IMR-90 (cell line): Measurements from ENCODE around the gene NTM. TPM values are rescaled to one million over a fixed set of nuclear protein-coding genes. Genes with fewer than 3 reads are reported as not detected.

Experiments
- ATAC-seq: fragments of 200-7000 bp; cut with Tn5 transposase; 2 replicates; pipeline ENCODE4 v1.9.1; 2020; ENCODE audit warnings: low read depth, mild to moderate bottlenecking, moderate library complexity
- BruUV-seq: library from RNA; stranded (reverse); fragments of 400-500 nt; replicated peaks from 2 replicates; lab custom pipeline; 2021; lab: Mats Ljungman, UMichigan
- CTCF ChIA-PET: fragments of 300-600 bp; formaldehyde crosslinking; extraction: SDS; loops from one replicate; lab custom pipeline; 2021; ENCODE audit warnings: antibody characterized with exemption; lab: Yijun Ruan, JAX
- POLR2A ChIA-PET: fragments of 300-600 bp; sonication (Branson Sonifier 250); formaldehyde crosslinking; loops from one replicate; lab custom pipeline; 2022; ENCODE audit warnings: antibody characterized with exemption; ENCODE audit not compliant: unreplicated experiment; lab: Charles Lee
- DNase-seq: peaks from one replicate; pipeline ENCODE4 v3.0.0; 2013
- H2AFZ ChIP-seq: replicated peaks from 2 replicates; pipeline ENCODE3; 2013; ENCODE audit warnings: low read length, mild to moderate bottlenecking; ENCODE audit not compliant: poor library complexity
- H2AK5ac ChIP-seq: 2 replicates; pipeline ENCODE4 v1.6.1; 2013; ENCODE audit warnings: low read depth, low read length, inconsistent platforms
- H2AK9ac ChIP-seq: replicated peaks from 2 replicates; pipeline ENCODE3; 2013; ENCODE audit warnings: mild to moderate bottlenecking, low read depth, low read length, moderate library complexity; ENCODE audit not compliant: poor library complexity
- H2BK120ac ChIP-seq: 2 replicates; pipeline ENCODE4 v1.6.1; 2013; ENCODE audit warnings: low read depth, low read length, inconsistent platforms
- H2BK15ac ChIP-seq: 3 replicates; pipeline ENCODE4 v1.6.1; 2013; ENCODE audit warnings: low read depth, low read length, inconsistent platforms
- H2BK20ac ChIP-seq: 2 replicates; pipeline ENCODE4 v1.6.1; 2013; ENCODE audit warnings: low read depth, mild to moderate bottlenecking, inconsistent platforms, low read length, moderate library complexity
- H2BK5ac ChIP-seq: 2 replicates; pipeline ENCODE4 v1.6.1; 2013; ENCODE audit warnings: mild to moderate bottlenecking, low read depth, low read length, inconsistent platforms; ENCODE audit not compliant: poor library complexity, severe bottlenecking
- H3K14ac ChIP-seq: replicated peaks from 2 replicates; pipeline ENCODE4 v1.6.1; 2013; ENCODE audit warnings: low read depth, low read length, inconsistent platforms
- H3K18ac ChIP-seq: 2 replicates; pipeline ENCODE4 v1.6.1; 2013; ENCODE audit warnings: low read depth, low read length, control low read depth
- H3K23ac ChIP-seq: 2 replicates; pipeline ENCODE4 v1.6.1; 2013; ENCODE audit warnings: low read depth, low read length, inconsistent platforms
- H3K27ac ChIP-seq: 2 replicates; pipeline ENCODE4 v1.5.1; 2013; ENCODE audit warnings: mild to moderate bottlenecking, control low read depth, low read length; ENCODE audit not compliant: insufficient read depth
- H3K27me3 ChIP-seq: 2 replicates; pipeline ENCODE4 v1.6.1; 2013; ENCODE audit warnings: low read length; ENCODE audit not compliant: control insufficient read depth, insufficient read depth
- H3K36me3 ChIP-seq: 2 replicates; pipeline ENCODE4 v1.6.1; 2013; ENCODE audit warnings: low read length, mixed read lengths; ENCODE audit not compliant: control insufficient read depth, insufficient read depth
- H3K4ac ChIP-seq: 2 replicates; pipeline ENCODE4 v1.6.1; 2013; ENCODE audit warnings: low read depth, low read length, inconsistent platforms
- H3K4me1 ChIP-seq: 2 replicates; pipeline ENCODE4 v1.6.1; 2013; ENCODE audit warnings: low read length, mixed read lengths; ENCODE audit not compliant: control insufficient read depth, insufficient read depth
- H3K4me2 ChIP-seq: 2 replicates; pipeline ENCODE4 v1.6.1; 2013; ENCODE audit warnings: low read depth, mild to moderate bottlenecking, control low read depth, low read length, moderate library complexity
- H3K4me3 ChIP-seq: 2 replicates; pipeline ENCODE4 v1.5.1; 2013; ENCODE audit warnings: low read depth, mild to moderate bottlenecking, control low read depth, low read length, moderate library complexity; ENCODE audit not compliant: insufficient read depth
- H3K56ac ChIP-seq: 2 replicates; pipeline ENCODE4 v1.6.1; 2013; ENCODE audit warnings: low read length, inconsistent platforms; ENCODE audit not compliant: insufficient read depth; ENCODE audit errors: extremely low read depth
- H3K79me1 ChIP-seq, 2 experiments: 2 replicates each; pipeline ENCODE4 v1.6.1; 2013; ENCODE audit warnings: low read length in 2 of 2, inconsistent platforms in 1 of 2, low read depth in 1 of 2
- H3K9ac ChIP-seq: 2 replicates; pipeline ENCODE4 v1.6.1; 2013; ENCODE audit warnings: low read depth, low read length, control low read depth
- H3K9me1 ChIP-seq: 2 replicates; pipeline ENCODE4 v1.6.1; 2013; ENCODE audit warnings: low read length, inconsistent platforms; ENCODE audit not compliant: insufficient read depth
- H3K9me3 ChIP-seq: 2 replicates; pipeline ENCODE4 v1.6.1; 2013; ENCODE audit warnings: low read length; ENCODE audit not compliant: control insufficient read depth, insufficient read depth
- H4K20me1 ChIP-seq: 2 replicates; pipeline ENCODE4 v1.6.1; 2013; ENCODE audit warnings: low read length, inconsistent platforms; ENCODE audit not compliant: insufficient read depth
- H4K5ac ChIP-seq: 2 replicates; pipeline ENCODE4 v1.6.1; 2013; ENCODE audit warnings: mild to moderate bottlenecking, low read depth, low read length, control low read depth
- H4K8ac ChIP-seq, 2 experiments: 2 replicates each; pipeline ENCODE4 v1.6.1; 2013; ENCODE audit warnings: low read depth in 2 of 2, low read length in 2 of 2, control low read depth in 1 of 2, inconsistent platforms in 1 of 2
- H4K91ac ChIP-seq: 2 replicates; pipeline ENCODE4 v1.6.1; 2013; ENCODE audit warnings: low read depth, low read length, inconsistent platforms; ENCODE audit not compliant: insufficient read depth
- BHLHE40 ChIP-seq: fragments of 150-350 bp; IDR thresholded peaks from 2 replicates; pipeline ENCODE4 v1.6.1; 2016; ENCODE audit warnings: mild to moderate bottlenecking, low read depth, low read length
- CEBPB ChIP-seq: IDR thresholded peaks from 2 replicates; pipeline ENCODE4 v1.6.1; 2012; ENCODE audit warnings: low read depth, low read length, improper control_type of control experiment
- CHD1 ChIP-seq: IDR thresholded peaks from 2 replicates; pipeline ENCODE4 v1.6.1; 2012; ENCODE audit warnings: low read depth, low read length, improper control_type of control experiment
- ELK1 ChIP-seq: fragments of 150-350 bp; IDR thresholded peaks from 2 replicates; pipeline ENCODE4 v1.6.1; 2016; ENCODE audit warnings: low read depth, mild to moderate bottlenecking, low read length, moderate library complexity, borderline replicate concordance
- FOS ChIP-seq: fragments of 150-350 bp; IDR thresholded peaks from 2 replicates; pipeline ENCODE4 v1.6.1; 2016; ENCODE audit warnings: low read depth, low read length
- MAFK ChIP-seq: IDR thresholded peaks from 2 replicates; pipeline ENCODE4 v1.6.1; 2012; ENCODE audit warnings: low read depth, low read length, improper control_type of control experiment
- MAZ ChIP-seq: IDR thresholded peaks from 2 replicates; pipeline ENCODE4 v1.6.1; 2012; ENCODE audit warnings: low read depth, mild to moderate bottlenecking, low read length, improper control_type of control experiment, moderate library complexity, borderline replicate concordance
- NFE2L2 ChIP-seq: fragments of 150-350 bp; IDR thresholded peaks from 2 replicates; pipeline ENCODE4 v1.6.1; 2016; ENCODE audit warnings: low read depth, mild to moderate bottlenecking, low read length
- RCOR1 ChIP-seq: IDR thresholded peaks from 2 replicates; pipeline ENCODE4 v1.6.1; 2012; ENCODE audit warnings: mild to moderate bottlenecking, low read length, improper control_type of control experiment; ENCODE audit not compliant: insufficient replicate concordance
- RFX5 ChIP-seq: IDR thresholded peaks from 2 replicates; pipeline ENCODE4 v1.8.0; 2012; ENCODE audit warnings: low read depth, mild to moderate bottlenecking, low read length, moderate library complexity
- SMC3 ChIP-seq: fragments of 150-350 bp; IDR thresholded peaks from 2 replicates; pipeline ENCODE4 v1.6.1; 2016; ENCODE audit warnings: low read depth, mild to moderate bottlenecking, antibody characterized with exemption, low read length, moderate library complexity
- USF2 ChIP-seq: fragments of 150-350 bp; IDR thresholded peaks from 2 replicates; pipeline ENCODE4 v1.6.1; 2017; ENCODE audit warnings: mild to moderate bottlenecking, antibody characterized with exemption, low read length, low read depth
- WGBS, 2 experiments: methylation state at CpG; one replicate each; pipeline versions ENCODE4 v1.1.5 to v1.1.7; 2013; ENCODE audit warnings: missing lambda C conversion rate in 2 of 2; ENCODE audit not compliant: insufficient read length in 1 of 2; ENCODE audit errors: extremely low coverage in 2 of 2; 5-methylcytosine and 5-hydroxymethylcytosine counted together
- dilution Hi-C: fragments of 300-500 bp; cut with HindIII; formaldehyde crosslinking; loops from one replicate; pipeline ENCODE4 v1.14.3; 2018; ENCODE audit warnings: low sequenced_read_pairs; ENCODE audit not compliant: unreplicated experiment
- in situ Hi-C: fragments of 300-500 bp; cut with MboI; formaldehyde crosslinking; loops from 3 replicates; pipeline ENCODE4 v1.14.3; 2019; ENCODE audit warnings: low sequenced_read_pairs, inconsistent platforms, mixed read lengths
- intact Hi-C: fragments of 100-400 bp; cut with micrococcal nuclease; formaldehyde crosslinking; loops from 2 replicates; pipeline ENCODE4 v1.10.0; 2022
- polyA plus RNA-seq, 3 experiments: library from polyadenylated mRNA; depleted of rRNA; stranded (reverse); fragments of >200 nt; gene quantifications; 2 replicates each; pipeline ENCODE4 v1.2.3, GENCODE V29; 2012; ENCODE audit warnings: low replicate concordance in 1 of 3
- total RNA-seq: library from RNA; depleted of rRNA; stranded (reverse); fragments of >200 nt; gene quantifications from 2 replicates; pipeline ENCODE4 v1.2.3, GENCODE V29; 2012

Gene NTM
- total and polyA plus RNA-seq, 2 of the 4 experiments (the other 2 are of a cell fraction): 19.5 to 25.5 TPM

- Histone ChIP-seq H4K8ac (no peak overlapping the region), H3K9me3 (no peaks in the 10 kb centered on the region), H3K14ac (no peak overlapping the region), H2AK9ac (no peak overlapping the region), H3K36me3 (no peaks in the 10 kb centered on the region), H4K91ac (no peak overlapping the region), H2BK15ac (no peak overlapping the region), H2BK5ac (no peak overlapping the region), H3K4me3 (no peak overlapping the region), H3K9ac (no peak overlapping the region), H3K56ac (no peak overlapping the region), H3K27me3 (peaks cover 2% of the 10 kb centered on the region; the same call in 1 of the 2 replicates), H3K4me2 (no peak overlapping the region), H4K20me1 (no peaks in the 10 kb centered on the region), H3K23ac (no peak overlapping the region), H3K27ac (no peak overlapping the region), H3K18ac (no peak overlapping the region), H3K4ac (no peak overlapping the region), H2BK120ac (no peak overlapping the region), H3K4me1 (no peaks in the 10 kb centered on the region), H3K79me1 (no peaks in the 10 kb centered on the region), H2BK20ac (no peak overlapping the region), H3K9me1 (no peaks in the 10 kb centered on the region), H4K5ac (no peak overlapping the region), H2AK5ac (no peak overlapping the region), H2AFZ (peak overlapping the region; percentile 8)
- dilution Hi-C loops (no loop called here), in situ Hi-C loops (no loop called here), intact Hi-C loops (no loop called here)
- BruUV-seq: no TSS peak
- ATAC-seq: no peak
- POLR2A ChIA-PET: no interaction called here
- 49% methylated on average over 2 of the region's 8 CpGs; no CpG with 5 or more reads in 1 of the 2 experiments for WGBS, 2 experiments
- CTCF ChIA-PET: interaction anchor here (0.7 kb wide), 1 partner anchor 68 kb away, joined by 3 read pairs; no protein-coding TSS in a partner anchor
- TF ChIP-seq ELK1: no peak
- TF ChIP-seq NFE2L2: no peak
- no peak for TF ChIP-seq RFX5
- no peak for TF ChIP-seq USF2
- no peak for TF ChIP-seq BHLHE40
- no peak for TF ChIP-seq MAZ
- no peak for TF ChIP-seq RCOR1
- TF ChIP-seq CHD1: no peak
- no peak for TF ChIP-seq CEBPB
- no peak for TF ChIP-seq MAFK
- no peak for TF ChIP-seq FOS
- TF ChIP-seq SMC3: no peak
- DNase-seq: no peak
Measured at GRCh38 chr11:131543389-131544025, 173.1 kb downstream of the NTM start.
